HG03064 (cell line): ENCODE results near the gene PHTF1.
"Not testable (repeated sequence)": the region's sequence is repeated elsewhere in the genome, so short reads cannot be mapped to it uniquely, and the experiment has no call there.

Source experiments
- ATAC-seq: cut with Tn5 transposase; IDR thresholded peaks from one replicate; pipeline ENCODE4 v1.9.1; 2021; ENCODE audit warnings: low read depth; ENCODE audit not compliant: unreplicated experiment

The PHTF1 gene

GRCh38 chr1:113732802-113733201 is 26.5 kb downstream of the PHTF1 start:
- ATAC-seq, result no peak

- no peak for ATAC-seq
Observed at GRCh38 chr1:113721010-113721409, 38.3 kb downstream of the PHTF1 start.

GRCh38 chr1:113718621-113719020 is 40.7 kb downstream of the PHTF1 start:
- ATAC-seq, result not testable (repeated sequence)

GRCh38 chr1:113717506-113717905 is 41.8 kb downstream of the PHTF1 start:
- not testable (repeated sequence) for ATAC-seq

- no peak for ATAC-seq
Observed at GRCh38 chr1:113714606-113715269, 44.5 kb downstream of the PHTF1 start.

GRCh38 chr1:113701429-113701828 is 57.9 kb downstream of the PHTF1 start:
- no peak for ATAC-seq

GRCh38 chr1:113694910-113695309 is 64.4 kb downstream of the PHTF1 start:
- ATAC-seq, result no peak

- ATAC-seq, result no peak
Observed at GRCh38 chr1:113692824-113693431, 66.4 kb downstream of the PHTF1 start.

- no peak for ATAC-seq
Observed at GRCh38 chr1:113692342-113692741, 66.9 kb downstream of the PHTF1 start.

- ATAC-seq, result no peak
Observed at GRCh38 chr1:113691184-113691583, 68.1 kb downstream of the PHTF1 start.

GRCh38 chr1:113686891-113687618 is 72.2 kb downstream of the PHTF1 start:
- ATAC-seq, result no peak

GRCh38 chr1:113684153-113684541 is 75.1 kb downstream of the PHTF1 start:
- no peak for ATAC-seq

- no peak for ATAC-seq
Observed at GRCh38 chr1:113683384-113684152, 75.7 kb downstream of the PHTF1 start.

GRCh38 chr1:113681596-113682337 is 77.5 kb downstream of the PHTF1 start:
- ATAC-seq, result no peak

GRCh38 chr1:113678159-113678469 is 81.2 kb downstream of the PHTF1 start:
- no peak for ATAC-seq

GRCh38 chr1:113677250-113678158 is 81.8 kb downstream of the PHTF1 start:
- no peak for ATAC-seq

- ATAC-seq, result no peak
Observed at GRCh38 chr1:113676524-113676923, 82.8 kb downstream of the PHTF1 start.

- ATAC-seq, result no peak
Observed at GRCh38 chr1:113675302-113675701, 84.0 kb downstream of the PHTF1 start.

- no peak for ATAC-seq
Observed at GRCh38 chr1:113674591-113674990, 84.7 kb downstream of the PHTF1 start.

GRCh38 chr1:113672491-113672890 is 86.8 kb downstream of the PHTF1 start:
- no peak for ATAC-seq
